Right renal pelvis (tissue), 4 donors: Measurements from ENCODE around the gene GALC. TPM values are rescaled to one million over a fixed set of nuclear protein-coding genes. Genes with fewer than 3 reads are reported as not detected.

Source experiments
- DNase-seq, 4 donors: peaks; one replicate each; pipeline ENCODE4 v3.0.0-alpha.2; 2013; ENCODE audit warnings: low read depth in 4 of 4, low spot score in 3 of 4, missing footprints in 1 of 4
- polyA plus RNA-seq, 4 donors: library from polyadenylated mRNA; unstranded; fragments of 120-200 nt; gene quantifications; one replicate each; pipeline ENCODE4 v1.2.1, GENCODE V29; 2013; ENCODE audit not compliant: insufficient read length in 4 of 4

The GALC gene
- polyA plus RNA-seq, 4 donors, result 33.7 to 50.7 (median 48.6) TPM

GRCh38 chr14:87894920-87895319 lies 98.1 kb downstream of the GALC start:
- DNase-seq, result no peak

DNA sequence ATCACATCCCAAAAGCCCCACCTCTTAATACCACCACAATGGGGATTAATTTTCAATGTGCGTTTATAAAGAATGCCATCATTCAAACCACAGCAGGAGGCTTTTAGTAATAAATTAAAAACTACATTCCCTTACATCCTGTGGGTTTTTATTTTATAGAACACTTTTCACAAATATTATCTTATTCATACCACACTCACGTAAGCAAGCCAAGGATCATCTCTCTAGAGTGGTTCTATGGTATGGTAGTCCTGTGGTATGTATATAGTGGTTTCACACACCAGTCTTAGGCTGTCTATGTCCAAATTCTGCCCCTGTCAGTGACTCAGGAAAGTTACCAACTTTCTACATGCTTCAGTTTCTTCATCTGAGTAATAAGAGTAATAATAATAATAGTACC lies 100.2 kb downstream of the GALC start:
- DNase-seq, result no peak

DNA sequence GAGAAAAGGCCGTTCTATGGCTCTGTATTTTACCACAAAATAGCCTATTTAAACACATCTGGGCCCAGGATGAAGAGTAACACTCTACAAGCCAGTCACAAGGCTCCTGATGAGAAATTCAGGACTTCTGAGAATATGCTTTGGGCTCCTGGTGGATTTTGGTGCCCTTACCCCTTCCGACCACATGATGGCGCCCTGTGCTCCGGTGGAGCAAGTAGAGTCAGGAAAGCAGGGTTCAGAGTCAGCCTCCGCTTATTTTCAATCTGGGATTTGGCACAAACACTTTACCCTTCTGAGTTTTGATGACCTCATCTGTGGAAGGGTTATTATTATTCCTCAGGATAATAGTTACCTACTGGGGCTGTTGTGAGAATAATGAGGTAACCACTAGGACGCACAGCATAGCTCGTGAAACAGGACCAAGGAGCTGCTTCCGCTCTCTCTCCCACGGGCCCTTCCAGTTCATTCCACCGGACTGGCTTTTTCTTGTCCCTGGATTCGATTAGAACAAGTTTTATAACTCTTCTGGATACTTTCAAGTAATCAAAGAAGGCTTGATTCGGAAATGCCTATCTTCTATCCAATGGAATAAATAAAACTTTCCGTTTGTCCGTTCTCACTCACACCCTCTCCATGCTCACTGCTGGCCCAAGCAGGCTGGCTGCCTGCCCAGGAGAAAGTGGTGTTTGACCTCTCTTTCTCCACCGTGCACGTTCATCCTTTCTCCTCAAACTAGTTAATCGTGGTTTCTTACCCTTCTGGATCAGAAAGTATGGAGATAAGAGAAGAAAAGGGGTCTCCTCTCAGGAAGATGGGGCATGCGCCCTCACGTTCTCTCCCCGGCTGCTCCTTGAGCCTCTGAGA lies 104.6 kb downstream of the GALC start:
- no peak for DNase-seq

- DNase-seq, result no peak
Measured at GRCh38 chr14:87883750-87884149, 109.2 kb downstream of the GALC start.

Other genes starting within 250 kb of the GALC start
- gene GPR65, start 12.0 kb upstream of the GALC start, polyA plus RNA-seq, result under 1 TPM; 0.49 to 0.66 (median 0.58) TPM